GM19438 (cell line): ENCODE measurements around the gene CIDEC.

Source experiments
- ATAC-seq: cut with Tn5 transposase; IDR thresholded peaks from one replicate; pipeline ENCODE4 v1.9.1; 2021; ENCODE audit warnings: low read depth; ENCODE audit not compliant: unreplicated experiment

CIDEC gene, protein sequence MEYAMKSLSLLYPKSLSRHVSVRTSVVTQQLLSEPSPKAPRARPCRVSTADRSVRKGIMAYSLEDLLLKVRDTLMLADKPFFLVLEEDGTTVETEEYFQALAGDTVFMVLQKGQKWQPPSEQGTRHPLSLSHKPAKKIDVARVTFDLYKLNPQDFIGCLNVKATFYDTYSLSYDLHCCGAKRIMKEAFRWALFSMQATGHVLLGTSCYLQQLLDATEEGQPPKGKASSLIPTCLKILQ

DNA sequence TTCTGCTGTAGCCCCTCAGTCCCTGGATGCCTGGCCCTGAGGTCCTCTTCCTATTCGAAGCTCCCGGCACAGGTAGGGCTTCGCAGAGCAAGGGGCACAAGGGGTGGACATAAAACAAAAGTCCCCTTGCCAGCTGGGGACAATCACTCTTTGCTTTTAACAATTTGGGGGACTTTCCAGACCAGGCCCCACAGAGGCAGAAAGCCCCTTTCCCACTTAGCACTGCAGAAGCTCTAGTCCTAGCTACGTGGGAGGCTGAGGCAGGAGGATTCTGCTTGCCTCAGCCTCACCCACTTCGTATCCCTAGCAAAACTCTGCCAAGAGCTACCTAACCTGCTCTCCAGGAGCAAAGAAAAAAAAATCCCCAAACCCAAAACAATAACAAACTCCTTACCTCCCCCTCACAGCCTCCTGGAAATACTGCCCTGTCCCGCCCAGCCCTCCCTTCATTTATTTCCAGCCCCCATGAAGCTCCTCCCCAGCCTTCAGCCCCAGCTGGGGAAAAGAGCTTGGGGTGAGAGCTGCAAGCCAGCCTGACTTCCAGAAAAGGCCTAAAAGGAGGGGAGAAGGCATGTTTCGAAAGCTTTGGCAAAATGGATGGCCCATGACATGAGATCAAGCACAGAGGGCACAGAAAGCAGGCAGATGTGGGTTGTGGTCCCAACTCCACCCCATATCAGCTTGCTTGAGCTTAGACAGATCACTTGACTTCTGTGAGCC lies at the start of gene CIDEC:
Gene CIDEC, minus strand, starts transcription at position 424 of the 720 bp plus-strand sequence. CDS start 1,767 bp downstream, outside the sequence.
- ATAC-seq, result no peak

DNA sequence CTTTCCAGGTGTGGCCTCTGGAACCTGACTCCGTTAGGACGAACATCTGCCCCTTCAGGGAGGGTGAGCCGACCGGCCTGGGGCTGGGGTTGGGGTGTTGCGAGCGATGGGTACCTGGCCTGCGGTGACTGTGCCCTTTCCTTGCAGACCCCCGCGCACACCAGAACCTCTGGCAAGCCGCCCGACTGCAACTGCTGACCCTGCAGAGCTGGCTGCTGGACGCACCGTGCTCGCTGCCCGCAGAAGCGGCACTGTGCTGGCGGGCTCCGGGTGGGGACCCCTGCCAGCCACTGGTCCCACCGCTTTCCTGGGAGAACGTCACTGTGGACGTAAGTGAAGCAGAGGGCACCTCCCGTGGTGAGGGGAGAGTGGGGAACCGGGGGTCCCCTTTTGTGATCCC lies 48.1 kb upstream of the CIDEC start:
- ATAC-seq, result no peak

DNA sequence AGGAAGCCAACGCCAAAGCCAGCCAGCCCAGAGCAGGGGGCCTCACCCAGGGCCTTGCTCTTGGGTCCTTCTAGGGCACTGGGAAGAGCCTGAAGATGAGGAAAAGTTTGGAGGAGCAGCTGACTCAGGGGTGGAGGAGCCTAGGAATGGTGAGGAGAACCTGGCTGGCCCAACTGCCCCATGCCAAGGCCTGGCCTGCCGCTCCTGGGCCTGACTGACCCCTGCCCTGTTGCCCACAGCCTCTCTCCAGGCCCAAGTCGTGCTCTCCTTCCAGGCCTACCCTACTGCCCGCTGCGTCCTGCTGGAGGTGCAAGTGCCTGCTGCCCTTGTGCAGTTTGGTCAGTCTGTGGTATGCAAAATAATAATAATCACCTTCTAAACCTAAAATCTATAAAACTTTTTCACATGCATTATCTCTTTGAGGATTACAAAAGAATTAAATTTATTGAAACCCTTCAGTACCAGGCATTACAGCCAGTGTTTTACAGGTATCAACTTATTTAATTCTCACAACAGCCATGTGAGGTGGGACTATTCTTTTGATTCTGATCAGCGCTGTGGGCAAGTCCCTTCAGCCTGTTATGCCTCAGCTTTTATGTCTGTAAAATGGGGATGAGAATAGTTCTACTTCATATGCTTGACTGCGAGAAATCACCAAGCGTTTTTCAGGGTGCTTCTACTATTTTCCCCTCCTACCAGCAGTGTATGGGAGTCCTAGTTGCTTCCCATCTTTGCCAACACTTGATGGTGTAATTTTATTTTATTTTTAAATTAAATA lies 38.4 kb upstream of the CIDEC start:
- no peak for ATAC-seq

DNA sequence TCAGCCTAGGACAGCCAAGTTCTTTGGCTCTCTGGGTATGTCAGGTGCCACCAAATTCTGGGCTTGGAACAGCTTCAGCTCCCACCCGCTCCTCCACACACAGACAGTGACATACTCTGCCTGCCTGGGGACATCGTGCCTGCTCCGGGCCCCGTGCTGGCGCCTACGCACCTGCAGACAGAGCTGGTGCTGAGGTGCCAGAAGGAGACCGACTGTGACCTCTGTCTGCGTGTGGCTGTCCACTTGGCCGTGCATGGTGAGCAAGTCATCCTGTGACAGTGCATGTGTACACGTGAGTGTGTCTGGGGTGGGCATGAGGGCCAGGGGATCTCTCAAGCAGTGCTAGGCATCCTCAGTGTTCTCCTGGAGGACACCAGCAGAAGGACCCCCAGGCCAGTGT lies 37.8 kb upstream of the CIDEC start:
- no peak for ATAC-seq

DNA sequence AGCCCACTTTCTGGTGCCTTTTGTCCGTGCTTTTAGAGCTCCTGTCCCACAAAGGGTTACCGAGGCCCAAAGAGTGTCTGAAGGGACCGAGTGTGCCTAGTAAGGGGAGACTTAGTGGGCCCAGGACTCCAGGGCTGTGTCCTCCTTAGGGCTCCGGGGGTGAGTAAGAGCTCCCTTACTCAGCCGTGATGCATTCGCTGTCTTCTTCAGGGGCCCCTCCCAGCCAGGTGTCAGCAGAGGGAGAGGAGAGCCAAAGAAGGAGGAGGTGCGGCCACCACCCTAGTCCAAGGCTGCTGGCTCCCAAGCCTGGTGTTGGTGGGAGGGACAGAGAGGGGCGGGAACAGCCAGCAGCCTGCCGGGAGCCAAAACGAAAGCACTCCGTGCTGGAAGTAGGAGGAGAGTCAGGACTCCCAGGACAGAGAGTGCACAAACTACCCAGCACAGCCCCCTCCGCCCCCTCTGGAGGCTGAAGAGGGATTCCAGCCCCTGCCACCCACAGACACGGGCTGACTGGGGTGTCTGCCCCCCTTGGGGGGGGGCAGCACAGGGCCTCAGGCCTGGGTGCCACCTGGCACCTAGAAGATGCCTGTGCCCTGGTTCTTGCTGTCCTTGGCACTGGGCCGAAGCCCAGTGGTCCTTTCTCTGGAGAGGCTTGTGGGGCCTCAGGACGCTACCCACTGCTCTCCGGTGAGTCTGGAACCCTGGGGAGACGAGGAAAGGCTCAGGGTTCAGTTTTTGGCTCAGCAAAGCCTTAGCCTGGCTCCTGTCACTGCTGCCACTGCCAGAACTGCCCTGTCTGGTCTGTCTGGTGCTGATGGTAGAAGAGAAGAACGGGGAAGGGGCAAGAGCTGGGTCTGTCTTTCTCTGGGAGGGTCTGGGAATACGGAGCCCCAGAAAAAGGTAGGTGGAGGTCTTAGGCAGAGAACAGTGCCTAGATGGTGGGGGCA lies 37.0 kb upstream of the CIDEC start, which contains the start of gene IL17RC:
Gene IL17RC, plus strand, starts transcription at position 365 of the 947 bp plus-strand sequence. Its CDS starts 218 bp downstream, at position 583.
- ATAC-seq, result no peak

DNA sequence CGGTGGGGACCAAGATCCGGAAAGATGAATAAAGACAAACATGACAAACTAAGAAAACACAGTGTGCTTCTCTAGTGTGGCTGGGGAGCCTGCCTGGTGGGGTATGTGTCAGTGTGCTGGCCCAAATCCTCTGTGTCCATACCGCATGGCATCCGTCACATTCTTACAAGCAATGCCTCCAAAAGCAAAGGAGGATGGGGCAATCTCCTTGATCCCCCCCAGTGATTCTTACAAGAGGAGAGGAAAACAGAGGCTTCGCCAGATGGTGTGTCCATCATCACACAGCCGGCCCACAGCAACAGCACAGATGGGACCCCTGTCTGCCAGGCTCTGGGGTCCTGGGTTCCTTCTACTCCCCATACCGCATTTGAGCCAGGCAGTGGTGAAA lies 36.3 kb upstream of the CIDEC start:
- ATAC-seq, result no peak

DNA sequence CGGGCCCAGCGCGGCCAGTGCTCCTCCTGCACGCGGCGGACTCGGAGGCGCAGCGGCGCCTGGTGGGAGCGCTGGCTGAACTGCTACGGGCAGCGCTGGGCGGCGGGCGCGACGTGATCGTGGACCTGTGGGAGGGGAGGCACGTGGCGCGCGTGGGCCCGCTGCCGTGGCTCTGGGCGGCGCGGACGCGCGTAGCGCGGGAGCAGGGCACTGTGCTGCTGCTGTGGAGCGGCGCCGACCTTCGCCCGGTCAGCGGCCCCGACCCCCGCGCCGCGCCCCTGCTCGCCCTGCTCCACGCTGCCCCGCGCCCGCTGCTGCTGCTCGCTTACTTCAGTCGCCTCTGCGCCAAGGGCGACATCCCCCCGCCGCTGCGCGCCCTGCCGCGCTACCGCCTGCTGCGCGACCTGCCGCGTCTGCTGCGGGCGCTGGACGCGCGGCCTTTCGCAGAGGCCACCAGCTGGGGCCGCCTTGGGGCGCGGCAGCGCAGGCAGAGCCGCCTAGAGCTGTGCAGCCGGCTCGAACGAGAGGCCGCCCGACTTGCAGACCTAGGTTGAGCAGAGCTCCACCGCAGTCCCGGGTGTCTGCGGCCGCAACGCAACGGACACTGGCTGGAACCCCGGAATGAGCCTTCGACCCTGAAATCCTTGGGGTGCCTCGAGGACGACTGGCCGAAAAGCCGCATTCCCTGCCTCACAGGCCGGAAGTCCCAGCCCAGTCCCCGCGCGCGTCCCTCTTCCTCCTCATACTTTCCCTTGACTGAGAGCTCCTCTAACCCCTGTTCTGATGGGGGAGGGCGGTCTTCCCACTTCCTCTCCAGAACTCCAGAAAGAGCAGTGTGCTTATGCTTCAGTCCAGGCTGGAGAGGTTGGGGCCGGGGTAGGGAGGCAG lies 35.4 kb upstream of the CIDEC start:
- peak; percentile 55 for ATAC-seq

DNA sequence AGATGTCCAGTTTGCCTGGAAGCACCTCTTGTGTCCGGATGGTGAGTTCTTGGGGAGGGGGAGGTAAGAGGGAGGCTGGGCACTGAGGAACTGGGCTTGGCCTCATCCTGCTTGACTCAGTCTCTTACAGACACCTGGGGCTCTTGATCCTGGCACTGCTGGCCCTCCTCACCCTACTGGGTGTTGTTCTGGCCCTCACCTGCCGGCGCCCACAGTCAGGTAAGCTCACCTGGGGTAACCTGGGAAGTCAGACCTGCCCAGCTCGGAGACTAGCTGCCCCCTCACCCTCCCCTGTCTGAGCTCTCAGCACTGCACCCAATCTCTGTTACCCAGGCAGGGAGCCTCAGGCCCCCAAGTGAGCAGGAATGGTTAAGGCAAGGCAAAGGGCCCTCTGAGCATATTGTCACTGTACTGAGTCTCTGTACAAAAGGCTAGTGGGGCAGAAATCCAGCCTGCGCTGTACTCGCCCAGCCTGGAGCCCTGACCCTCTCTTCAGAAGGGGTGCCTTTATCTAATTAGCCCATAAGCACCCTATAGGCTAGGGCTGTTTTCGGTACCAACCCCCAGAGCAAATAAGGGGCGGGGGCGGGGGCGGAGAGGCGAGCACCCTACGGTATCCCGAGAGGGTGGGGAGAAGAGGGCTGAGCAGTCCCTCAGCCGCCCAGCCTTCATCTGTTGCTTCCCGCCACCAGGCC lies 34.7 kb upstream of the CIDEC start:
- ATAC-seq, result peak; percentile 39

DNA sequence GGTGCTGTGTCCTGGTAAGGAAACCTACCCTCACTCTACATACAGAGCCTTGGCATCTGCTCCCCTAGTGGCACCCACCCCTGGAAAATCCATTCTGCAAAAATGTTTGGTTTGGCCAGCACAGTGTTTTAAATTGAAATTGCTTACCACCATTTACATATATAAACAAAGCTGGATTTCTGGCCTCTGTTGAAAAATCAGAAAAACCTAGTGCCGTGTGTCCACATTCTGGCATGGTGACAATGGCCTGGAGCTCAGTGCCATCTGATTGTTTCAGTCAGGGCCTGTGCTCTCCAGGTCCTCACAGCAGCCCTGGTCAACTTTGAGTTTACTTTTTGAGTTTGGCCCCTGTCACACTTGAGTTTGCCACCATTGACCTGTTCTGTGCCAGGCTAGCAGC lies 34.0 kb upstream of the CIDEC start:
- ATAC-seq, result no peak

DNA sequence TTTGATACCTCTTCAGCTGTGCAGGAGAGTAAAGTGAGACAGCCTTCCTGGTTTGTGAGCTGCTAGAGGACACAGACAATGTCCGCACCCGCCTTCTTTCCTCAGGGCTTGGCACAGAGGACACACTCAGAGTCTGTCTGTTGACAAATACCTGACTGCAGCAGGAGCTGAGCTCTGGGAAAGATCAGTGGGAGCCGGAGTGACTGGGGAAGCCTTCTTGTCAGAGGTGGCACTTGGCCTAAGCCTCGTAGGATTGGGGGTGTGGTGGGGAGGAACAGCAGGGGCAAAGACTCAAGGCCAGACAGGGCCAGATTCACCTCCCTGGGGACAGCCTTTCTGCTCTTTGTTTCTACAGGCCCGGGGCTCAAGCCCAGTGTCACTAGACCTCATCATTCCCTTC lies 33.5 kb upstream of the CIDEC start:
- ATAC-seq, result no peak

DNA sequence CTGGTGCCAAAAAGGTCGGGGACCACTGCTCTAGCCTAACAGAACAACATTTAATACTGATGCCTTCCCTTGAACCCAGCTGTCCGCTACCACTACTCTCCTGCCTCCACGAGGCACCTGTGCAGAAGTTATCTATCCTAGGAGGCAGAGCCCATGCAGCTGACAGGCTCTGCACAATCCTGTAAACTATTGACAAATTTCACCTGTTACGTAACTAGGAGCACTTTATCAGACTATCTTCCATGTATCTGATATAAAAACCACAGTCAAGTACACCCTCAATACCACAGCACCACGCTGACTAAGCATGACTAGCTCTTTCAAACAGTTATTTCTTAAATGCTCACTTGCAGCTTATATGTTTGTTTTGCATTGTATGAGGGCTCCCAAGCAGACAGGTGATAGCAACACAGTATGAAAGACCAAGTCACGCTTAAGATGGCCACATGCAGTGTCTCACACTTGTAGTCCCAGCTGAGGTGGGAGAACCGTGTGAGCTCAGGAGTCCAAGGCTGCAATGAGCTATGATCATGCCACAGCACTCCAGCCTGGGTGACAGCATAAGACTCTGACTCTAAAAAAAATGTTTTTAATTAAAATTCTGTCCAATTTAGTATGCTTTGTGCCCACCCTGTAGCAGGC lies 32.4 kb upstream of the CIDEC start:
- no peak for ATAC-seq

DNA sequence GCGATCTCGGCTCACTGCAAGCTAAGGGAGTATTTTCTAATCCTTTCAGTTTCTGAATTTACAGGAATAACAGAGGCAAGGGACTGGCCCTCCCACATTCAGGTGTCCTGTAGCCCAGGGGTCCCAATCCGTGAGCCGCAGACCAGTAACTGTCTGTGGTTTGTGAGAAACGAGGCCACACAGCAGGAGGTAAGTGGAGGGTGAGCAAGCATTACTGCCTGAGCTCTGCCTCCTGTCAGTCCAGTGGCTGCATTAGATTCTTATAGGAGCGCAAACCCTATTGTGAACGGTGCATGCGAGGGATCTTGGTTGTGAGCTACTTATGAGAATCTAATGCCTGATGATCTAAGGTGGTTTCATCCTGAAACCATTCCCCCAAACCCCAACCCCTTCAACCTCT lies 31.8 kb upstream of the CIDEC start:
- no peak for ATAC-seq

DNA sequence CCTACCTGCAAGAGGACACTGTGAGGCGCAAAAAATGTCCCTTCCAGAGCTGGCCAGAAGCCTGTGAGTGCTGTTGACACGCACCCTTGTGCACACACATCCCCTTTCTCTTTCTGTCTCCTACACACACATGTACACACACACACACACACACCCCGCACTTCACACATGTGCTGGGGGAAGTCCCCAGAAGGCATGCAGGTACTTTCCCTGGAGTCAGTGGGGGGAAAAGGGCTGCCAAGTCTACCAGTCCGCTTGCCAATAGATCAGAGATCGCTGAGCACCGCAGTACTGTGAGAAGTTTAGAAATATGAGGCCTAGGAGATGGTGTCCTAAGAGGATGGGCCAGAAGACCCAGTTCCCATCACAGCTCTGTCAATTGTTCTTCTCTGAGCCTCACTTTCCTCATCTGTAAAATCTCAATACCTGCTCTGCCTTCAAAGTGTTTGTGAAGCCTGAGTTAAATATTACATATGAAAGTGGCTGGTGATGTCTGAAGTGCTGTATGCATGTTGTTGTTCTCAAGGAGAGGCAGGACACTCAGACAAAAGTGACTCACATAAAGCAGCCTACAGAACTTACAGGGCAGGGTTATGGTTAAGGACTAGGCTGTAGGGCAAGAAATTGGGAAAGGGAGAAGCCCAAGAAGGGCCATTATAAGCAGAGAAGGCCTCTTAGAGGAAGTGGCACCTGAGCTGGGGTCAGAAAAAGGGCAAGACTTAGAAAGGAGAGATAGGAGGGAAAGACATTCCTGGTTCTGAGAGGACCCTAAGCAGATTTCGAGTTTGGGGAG lies 29.4 kb upstream of the CIDEC start:
- ATAC-seq, result no peak

DNA sequence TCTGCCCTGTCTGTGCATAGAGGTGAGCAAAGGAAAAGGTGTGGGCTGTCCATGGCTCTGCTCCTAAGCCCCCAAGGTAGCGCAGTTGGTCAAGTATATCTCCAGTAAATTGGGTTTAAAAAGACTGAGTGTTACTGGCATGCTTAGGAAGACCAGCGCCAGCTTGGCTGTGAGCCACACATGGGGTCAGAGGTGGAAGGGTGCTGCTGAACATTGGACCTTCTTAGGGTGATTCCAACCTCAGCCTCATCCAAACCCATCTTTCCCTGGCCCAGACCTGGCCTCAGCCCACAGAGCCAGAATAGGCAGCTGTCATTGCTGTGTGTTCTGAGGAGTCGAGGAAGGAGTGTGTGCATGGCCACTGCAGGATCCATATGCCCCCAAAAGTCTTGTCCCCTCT lies 28.2 kb upstream of the CIDEC start:
- no peak for ATAC-seq

DNA sequence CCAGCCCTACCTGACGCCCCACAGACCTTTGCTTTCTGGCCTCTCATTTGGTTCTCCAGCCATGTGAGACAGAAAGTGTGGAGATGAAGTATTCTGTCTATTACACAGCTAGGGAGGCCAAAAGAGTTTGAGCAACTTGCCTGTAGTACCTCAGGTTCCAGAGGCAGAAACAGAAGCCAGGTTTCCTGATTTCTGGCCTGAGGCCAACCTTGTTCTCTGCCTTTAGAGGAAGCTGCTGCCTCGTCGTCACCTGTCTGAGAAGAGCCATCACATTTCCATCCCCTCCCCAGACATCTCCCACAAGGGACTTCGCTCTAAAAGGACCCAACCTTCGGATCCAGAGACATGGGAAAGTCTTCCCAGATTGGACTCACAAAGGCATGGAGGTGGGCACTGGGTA lies 26.4 kb upstream of the CIDEC start:
- ATAC-seq, result no peak

DNA sequence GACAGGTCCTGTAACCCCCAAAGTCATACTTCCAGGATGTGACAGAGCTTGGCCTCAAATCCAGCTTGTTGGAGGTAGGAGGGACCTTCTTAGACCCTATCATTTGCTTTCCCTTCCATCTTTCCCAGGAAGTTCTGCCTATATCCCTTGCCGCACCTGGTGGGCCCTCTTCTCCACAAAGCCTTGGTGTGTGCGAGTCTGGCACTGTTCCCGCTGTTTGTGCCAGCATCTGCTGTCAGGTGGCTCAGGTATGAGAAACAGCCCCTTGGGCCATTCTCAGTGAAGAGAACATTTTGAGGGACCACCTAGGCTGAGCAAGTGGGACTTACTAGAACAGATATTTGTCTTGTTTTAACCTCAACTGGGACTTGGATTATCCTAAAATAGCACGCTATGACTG lies 23.9 kb upstream of the CIDEC start:
- no peak for ATAC-seq

DNA sequence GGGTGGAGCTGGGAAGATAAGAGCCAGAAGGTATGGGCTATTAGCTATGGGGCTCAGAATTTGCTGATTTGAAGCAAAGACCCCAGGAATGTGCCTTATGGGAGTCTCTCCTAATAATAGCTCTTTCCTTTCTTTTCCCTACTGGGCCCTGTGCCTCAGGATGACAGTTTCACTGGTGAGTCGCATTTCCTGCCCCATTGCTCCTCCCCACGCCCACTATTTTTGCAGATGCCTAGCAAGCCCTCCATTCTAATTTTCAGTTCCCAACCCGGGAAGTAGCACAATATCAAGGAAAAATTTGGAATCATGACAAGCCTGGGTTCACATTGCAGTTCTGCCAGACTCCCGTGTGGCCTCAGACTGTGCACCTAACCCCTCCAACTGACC lies 23.2 kb upstream of the CIDEC start:
- no peak for ATAC-seq
